SK-N-SH (cell line): ENCODE measurements around the gene YPEL1. TPM values are rescaled to one million over a fixed set of nuclear protein-coding genes. Genes with fewer than 3 reads are reported as not detected.
"Not testable (repeated sequence)": the region's sequence is repeated elsewhere in the genome, so short reads cannot be mapped to it uniquely, and the experiment has no call there.

ENCODE experiments used
- CTCF ChIA-PET: fragments of 300-600, 350-600 bp; formaldehyde crosslinking; extraction: SDS; loops from one replicate; lab custom pipeline; 2021; lab: Yijun Ruan, JAX
- POLR2A ChIA-PET: fragments of 350-600 bp; sonication (Branson Sonifier 250); formaldehyde crosslinking; extraction: SDS; loops from one replicate; lab custom pipeline; 2020; ENCODE audit warnings: antibody characterized with exemption, inconsistent platforms; lab: Yijun Ruan, JAX
- DNase-seq: peaks from one replicate; pipeline ENCODE4 v3.0.0; 2012
- H2AFZ ChIP-seq: fragments of 200-600 bp; sonication (generic); 2 replicates; pipeline ENCODE4 v1.8.1; 2016; ENCODE audit warnings: antibody characterized with exemption, mild to moderate bottlenecking, low read depth
- H3F3A ChIP-seq: fragments of 200-600 bp; sonication (generic); replicated peaks from 2 replicates; pipeline ENCODE3; 2016; ENCODE audit warnings: antibody characterized with exemption, mild to moderate bottlenecking; ENCODE audit not compliant: insufficient read depth
- H3K27ac ChIP-seq, 2 experiments: fragments of 200-500 bp in 1 of 2; fragments of 200-600 bp in 1 of 2; sonication (Bioruptor generic) in 1 of 2; sonication (generic), shearing (Covaris generic) in 1 of 2; 2 replicates each; pipeline versions ENCODE4 v1.5.1 to v1.6.1; 2014 to 2016; ENCODE audit warnings: low read depth in 2 of 2, inconsistent platforms in 1 of 2, low read length in 1 of 2, mild to moderate bottlenecking in 1 of 2, mixed read lengths in 1 of 2
- H3K27me3 ChIP-seq: fragments of 200-600 bp; sonication (generic), shearing (Covaris generic); 2 replicates; pipeline ENCODE4 v1.6.1; 2016; ENCODE audit warnings: mixed run types; ENCODE audit not compliant: insufficient read depth
- H3K36me3 ChIP-seq, 2 experiments: fragments of 200-500 bp in 1 of 2; fragments of 200-600 bp in 1 of 2; sonication (Bioruptor generic) in 1 of 2; sonication (generic) in 1 of 2; replicated peaks in 1 of 2; 2 replicates each; pipeline versions ENCODE3 to v1.5.1; 2014 to 2016; ENCODE audit warnings: low read length in 1 of 2, mild to moderate bottlenecking in 1 of 2; ENCODE audit not compliant: insufficient read depth in 2 of 2, control insufficient read depth in 1 of 2
- H3K4me1 ChIP-seq, 2 experiments: fragments of 200-500 bp in 1 of 2; fragments of 200-600 bp in 1 of 2; sonication (Bioruptor generic) in 1 of 2; sonication (generic), shearing (Covaris generic) in 1 of 2; 2 replicates each; pipeline versions ENCODE4 v1.5.1 to v1.6.1; 2014 to 2016; ENCODE audit warnings: low read depth in 1 of 2, low read length in 1 of 2, mixed run types in 1 of 2; ENCODE audit not compliant: insufficient read depth in 2 of 2, control insufficient read depth in 1 of 2
- H3K4me2 ChIP-seq: fragments of 200-600 bp; sonication (generic), shearing (Covaris generic); 2 replicates; pipeline ENCODE4 v1.6.1; 2017; ENCODE audit warnings: mixed run types
- H3K4me3 ChIP-seq, 2 experiments: fragments of 200-500 bp in 1 of 2; fragments of 200-600 bp in 1 of 2; sonication (Bioruptor generic) in 1 of 2; sonication (generic), shearing (Covaris generic) in 1 of 2; 2 replicates each; pipeline versions ENCODE4 v1.5.1 to v1.8.1; 2014 to 2016; ENCODE audit warnings: low read depth in 2 of 2, inconsistent platforms in 1 of 2, low read length in 1 of 2, mild to moderate bottlenecking in 1 of 2, mixed read lengths in 1 of 2, moderate library complexity in 1 of 2
- H3K79me2 ChIP-seq: fragments of 200-600 bp; sonication (generic); 2 replicates; pipeline ENCODE4 v1.8.1; 2017; ENCODE audit warnings: mild to moderate bottlenecking; ENCODE audit not compliant: insufficient read depth
- H3K9ac ChIP-seq: fragments of 200-600 bp; sonication (generic); 2 replicates; pipeline ENCODE4 v1.6.1; 2017; ENCODE audit warnings: mixed run types
- H3K9me2 ChIP-seq: fragments of 200-600 bp; sonication (generic); 2 replicates; pipeline ENCODE4 v1.6.1; 2017; ENCODE audit warnings: mixed run types
- H3K9me3 ChIP-seq: fragments of 200-600 bp; sonication (generic); 2 replicates; pipeline ENCODE4 v1.6.1; 2017; ENCODE audit warnings: mixed run types, mild to moderate bottlenecking, moderate library complexity
- H4K20me1 ChIP-seq: fragments of 200-600 bp; sonication (generic); 2 replicates; pipeline ENCODE4 v1.6.1; 2017; ENCODE audit warnings: mild to moderate bottlenecking, mixed run types; ENCODE audit not compliant: insufficient read depth
- WGBS: methylation state at CpG from one replicate; pipeline ENCODE4 v1.1.6; 2017; ENCODE audit warnings: low lambda C conversion rate; 5-methylcytosine and 5-hydroxymethylcytosine counted together
- polyA plus RNA-seq, 3 experiments: library from polyadenylated mRNA; depleted of rRNA; stranded (reverse); fragments of >200 nt; gene quantifications; 2 replicates each; pipeline ENCODE4 v1.2.3, GENCODE V29; 2012
- TF ChIP-seq, protein P1 (sequence below): fragments of 200-600 bp; sonication (generic); IDR thresholded peaks from 2 replicates; pipeline ENCODE4 v1.6.1; 2017; ENCODE audit warnings: antibody characterized with exemption, mild to moderate bottlenecking, moderate library complexity

YPEL1 gene
- polyA plus RNA-seq, 1 of the 3 experiments (the other 2 are of a cell fraction) = 2.4 TPM

DNA sequence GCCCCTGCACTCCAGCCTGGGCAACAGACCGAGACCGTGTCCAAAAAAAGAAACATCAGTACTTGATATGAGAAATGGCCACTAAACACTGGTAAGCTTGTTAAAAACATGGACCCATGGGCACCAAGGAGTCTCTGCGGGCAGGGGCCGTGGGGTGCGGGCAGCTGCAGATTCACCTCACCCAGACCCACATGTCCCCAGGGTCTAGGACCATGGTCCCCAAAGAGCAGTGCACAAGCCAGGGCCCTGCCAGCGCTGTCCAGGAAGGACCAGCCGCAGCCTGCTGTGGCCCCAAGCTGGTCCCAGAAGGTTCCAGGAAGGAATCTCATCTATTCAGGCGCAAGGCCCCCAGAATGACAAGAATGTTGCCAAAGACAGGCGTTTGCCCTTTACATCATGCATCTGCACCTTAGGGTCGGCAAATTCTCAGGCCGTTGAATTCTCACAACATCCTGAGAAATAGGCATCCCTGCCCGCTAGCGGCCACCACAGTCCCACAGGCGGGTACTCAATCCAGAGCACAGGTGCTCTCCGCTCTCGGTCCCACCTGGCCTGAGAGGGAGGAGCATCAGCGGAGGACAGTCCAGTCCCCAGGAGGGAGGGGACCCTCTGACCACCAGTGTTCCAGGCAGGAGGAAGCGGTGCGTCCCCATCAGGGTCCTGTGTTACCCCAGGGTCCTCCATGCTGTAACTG, 9.5 kb downstream of the YPEL1 start (continued):
- TF ChIP-seq, protein P1, sequence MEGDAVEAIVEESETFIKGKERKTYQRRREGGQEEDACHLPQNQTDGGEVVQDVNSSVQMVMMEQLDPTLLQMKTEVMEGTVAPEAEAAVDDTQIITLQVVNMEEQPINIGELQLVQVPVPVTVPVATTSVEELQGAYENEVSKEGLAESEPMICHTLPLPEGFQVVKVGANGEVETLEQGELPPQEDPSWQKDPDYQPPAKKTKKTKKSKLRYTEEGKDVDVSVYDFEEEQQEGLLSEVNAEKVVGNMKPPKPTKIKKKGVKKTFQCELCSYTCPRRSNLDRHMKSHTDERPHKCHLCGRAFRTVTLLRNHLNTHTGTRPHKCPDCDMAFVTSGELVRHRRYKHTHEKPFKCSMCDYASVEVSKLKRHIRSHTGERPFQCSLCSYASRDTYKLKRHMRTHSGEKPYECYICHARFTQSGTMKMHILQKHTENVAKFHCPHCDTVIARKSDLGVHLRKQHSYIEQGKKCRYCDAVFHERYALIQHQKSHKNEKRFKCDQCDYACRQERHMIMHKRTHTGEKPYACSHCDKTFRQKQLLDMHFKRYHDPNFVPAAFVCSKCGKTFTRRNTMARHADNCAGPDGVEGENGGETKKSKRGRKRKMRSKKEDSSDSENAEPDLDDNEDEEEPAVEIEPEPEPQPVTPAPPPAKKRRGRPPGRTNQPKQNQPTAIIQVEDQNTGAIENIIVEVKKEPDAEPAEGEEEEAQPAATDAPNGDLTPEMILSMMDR = no peak
- TF ChIP-seq, all 33 proteins: peak for 0

- H2AFZ ChIP-seq, H3K4me2 ChIP-seq, H3K36me3 ChIP-seq, H3K4me1 ChIP-seq, H3K9me3 ChIP-seq, DNase-seq, H3K9me2 ChIP-seq, H3K9ac ChIP-seq, H3K27ac ChIP-seq, H3F3A ChIP-seq, H3K27me3 ChIP-seq, H3K79me2 ChIP-seq, H4K20me1 ChIP-seq, H3K4me3 ChIP-seq, POLR2A ChIA-PET: not testable (repeated sequence)
- WGBS = 89% methylated on average over 3 of the region's 3 CpGs
- CTCF ChIA-PET = interaction anchor here (2.3 kb wide), 1 partner anchor 214 kb away, joined by 11 read pairs; no protein-coding TSS in a partner anchor
Observed at GRCh38 chr22:21724496-21724895, 11.1 kb downstream of the YPEL1 start.

GRCh38 chr22:21721195-21721852, 14.3 kb downstream of the YPEL1 start:
- H2AFZ ChIP-seq, H3K36me3 ChIP-seq, H4K20me1 ChIP-seq, H3K4me2 ChIP-seq, DNase-seq, H3F3A ChIP-seq, H3K4me3 ChIP-seq, H3K79me2 ChIP-seq, H3K4me1 ChIP-seq, H3K9ac ChIP-seq, H3K9me3 ChIP-seq, H3K27me3 ChIP-seq, H3K9me2 ChIP-seq, POLR2A ChIA-PET, H3K27ac ChIP-seq: not testable (repeated sequence)
- 86% methylated on average over 15 of the region's 15 CpGs for WGBS
- CTCF ChIA-PET = interaction anchor here (1.4 kb wide), 1 partner anchor 217 kb away, joined by 4 read pairs; no protein-coding TSS in a partner anchor

GRCh38 chr22:21720191-21720859, 15.3 kb downstream of the YPEL1 start:
- WGBS = 86% methylated on average over 7 of the region's 10 CpGs
- H3K4me1 ChIP-seq, H3K36me3 ChIP-seq, H3K4me3 ChIP-seq, H3K9ac ChIP-seq, H3F3A ChIP-seq, H4K20me1 ChIP-seq, H3K9me3 ChIP-seq, H3K4me2 ChIP-seq, H3K9me2 ChIP-seq, H3K79me2 ChIP-seq, H2AFZ ChIP-seq, POLR2A ChIA-PET, DNase-seq, H3K27me3 ChIP-seq, H3K27ac ChIP-seq: not testable (repeated sequence)
- CTCF ChIA-PET = interaction anchor here (1.4 kb wide), 1 partner anchor 218 kb away, joined by 4 read pairs; no protein-coding TSS in a partner anchor
